Neural cell (in vitro differentiated cells): ENCODE data around the gene SCTR. TPM values are rescaled to one million over a fixed set of nuclear protein-coding genes. Genes with fewer than 3 reads are reported as not detected.

Source experiments
- H2AFZ ChIP-seq: fragments of 200-600, 300-800 bp; sonication (generic), shearing (Covaris generic); 2 replicates; pipeline ENCODE4 v1.6.0; 2014; ENCODE audit warnings: low read depth, mild to moderate bottlenecking, antibody characterized with exemption, low read length, moderate library complexity
- H3F3A ChIP-seq: fragments of 200-600 bp; shearing (Covaris generic); 2 replicates; pipeline ENCODE4 v1.6.1; 2016; ENCODE audit warnings: mild to moderate bottlenecking, moderate library complexity, mixed read lengths, antibody characterized with exemption, low read length; ENCODE audit not compliant: insufficient read depth, poor library complexity, severe bottlenecking
- H3K27ac ChIP-seq: fragments of 200-600, 300-800 bp; sonication (generic), shearing (Covaris generic); 2 replicates; pipeline ENCODE4 v1.5.1; 2014; ENCODE audit warnings: mild to moderate bottlenecking, low read length, moderate library complexity
- H3K27me3 ChIP-seq: fragments of 300-800, 200-600 bp; sonication (generic), shearing (Covaris generic); 2 replicates; pipeline ENCODE4 v1.6.0; 2014; ENCODE audit warnings: mild to moderate bottlenecking, low read depth, low read length, moderate library complexity; ENCODE audit not compliant: insufficient read depth
- H3K36me3 ChIP-seq: fragments of 300-800, 200-600 bp; sonication (generic), shearing (Covaris generic); 2 replicates; pipeline ENCODE4 v1.5.1; 2014; ENCODE audit warnings: mild to moderate bottlenecking, antibody characterized with exemption, low read length, moderate library complexity; ENCODE audit not compliant: insufficient read depth
- H3K4me2 ChIP-seq: fragments of 300-800, 200-600 bp; sonication (generic), shearing (Covaris generic); 2 replicates; pipeline ENCODE4 v1.6.0; 2014; ENCODE audit warnings: mild to moderate bottlenecking, low read length
- H3K4me3 ChIP-seq: fragments of 300-800, 200-600 bp; sonication (generic), shearing (Covaris generic); 2 replicates; pipeline ENCODE4 v1.5.1; 2014; ENCODE audit warnings: mild to moderate bottlenecking, low read length, moderate library complexity
- H3K79me2 ChIP-seq: fragments of 200-600 bp; shearing (Covaris generic); replicated peaks from 2 replicates; pipeline ENCODE4 v1.6.0; 2014; ENCODE audit warnings: mild to moderate bottlenecking, low read length, moderate library complexity; ENCODE audit not compliant: insufficient read depth
- H3K9ac ChIP-seq: fragments of 300-800, 200-600 bp; sonication (generic), shearing (Covaris generic); 2 replicates; pipeline ENCODE4 v1.6.1; 2016; ENCODE audit warnings: mild to moderate bottlenecking, low read length, mixed read lengths
- H3K9me2 ChIP-seq: fragments of 200-600 bp; shearing (Covaris generic); 2 replicates; pipeline ENCODE4 v1.6.1; 2016; ENCODE audit warnings: mild to moderate bottlenecking, low read length, mixed read lengths; ENCODE audit not compliant: insufficient read depth
- H3K9me3 ChIP-seq: fragments of 200-600, 300-800 bp; sonication (generic), shearing (Covaris generic); 2 replicates; pipeline ENCODE4 v1.6.1; 2016; ENCODE audit warnings: mild to moderate bottlenecking, mixed run types, low read length, moderate library complexity, mixed read lengths
- H4K20me1 ChIP-seq: fragments of 200-600 bp; shearing (Covaris generic); 2 replicates; pipeline ENCODE4 v1.6.1; 2016; ENCODE audit warnings: mild to moderate bottlenecking, mixed run types; ENCODE audit not compliant: insufficient read depth
- CTCF ChIP-seq: fragments of 450-650 bp; IDR thresholded peaks from 2 replicates; pipeline ENCODE4 v1.5.1; 2014; ENCODE audit warnings: antibody characterized with exemption, mild to moderate bottlenecking, moderate library complexity; ENCODE audit not compliant: poor library complexity, severe bottlenecking
- EP300 ChIP-seq: fragments of 450-650 bp; conservative IDR thresholded peaks from 2 replicates; pipeline ENCODE4 v1.6.1; 2014; ENCODE audit warnings: antibody characterized with exemption, mild to moderate bottlenecking, moderate library complexity; ENCODE audit not compliant: poor library complexity, severe bottlenecking
- EZH2 ChIP-seq: fragments of 200-600, 300-800 bp; shearing (Covaris generic), sonication (generic); IDR thresholded peaks from 2 replicates; pipeline ENCODE4 v1.6.1; 2014; ENCODE audit warnings: antibody characterized with exemption, low read length, borderline replicate concordance, mild to moderate bottlenecking; ENCODE audit not compliant: insufficient read depth, poor library complexity, severe bottlenecking
- POLR2AphosphoS5 ChIP-seq: IDR thresholded peaks from 2 replicates; pipeline ENCODE4 v1.6.1; 2012
- REST ChIP-seq: IDR thresholded peaks from 2 replicates; pipeline ENCODE4 v1.6.1; 2012; ENCODE audit warnings: borderline replicate concordance
- SMC3 ChIP-seq: fragments of 450-650 bp; conservative IDR thresholded peaks from 2 replicates; pipeline ENCODE4 v1.6.1; 2014; ENCODE audit warnings: antibody characterized with exemption, mild to moderate bottlenecking, moderate library complexity; ENCODE audit not compliant: poor library complexity
- TAF1 ChIP-seq: IDR thresholded peaks from 2 replicates; pipeline ENCODE4 v1.6.1; 2012; ENCODE audit warnings: low read depth
- polyA plus RNA-seq: library from polyadenylated mRNA; depleted of rRNA; stranded (reverse); fragments of >200 nt; gene quantifications from 2 replicates; pipeline ENCODE4 v1.2.3, GENCODE V29; 2014

SCTR gene
- polyA plus RNA-seq, 1 donor from 2014 or later, result 0.12 TPM

GRCh38 chr2:119482481-119483394 is 41.5 kb downstream of the SCTR start:
- Histone ChIP-seq H3K9me3 (no peaks in the 10 kb centered on the region), H3K4me2 (no peak overlapping the region), H3K4me3 (no peak overlapping the region), H4K20me1 (no peaks in the 10 kb centered on the region), H3K9me2 (no peaks in the 10 kb centered on the region), H3K36me3 (no peaks in the 10 kb centered on the region), H3K27ac (no peak overlapping the region), H3K9ac (no peak overlapping the region), H3K27me3 (no peaks in the 10 kb centered on the region), H3F3A (no peaks in the 10 kb centered on the region), H2AFZ (no peak overlapping the region), H3K79me2 (no peaks in the 10 kb centered on the region)
- TF ChIP-seq EP300, result no peak
- no peak for TF ChIP-seq POLR2AphosphoS5
- no peak for TF ChIP-seq REST
- no peak for TF ChIP-seq EZH2
- TF ChIP-seq TAF1, result no peak

- TF ChIP-seq CTCF, result no peak
- TF ChIP-seq SMC3, result no peak
- Histone ChIP-seq H3K9me3 (no peaks in the 10 kb centered on the region), H2AFZ (no peak overlapping the region), H3K9me2 (no peaks in the 10 kb centered on the region), H3K27me3 (no peaks in the 10 kb centered on the region), H3K4me3 (no peak overlapping the region), H4K20me1 (no peaks in the 10 kb centered on the region), H3K79me2 (no peaks in the 10 kb centered on the region), H3K9ac (no peak overlapping the region), H3K4me2 (no peak overlapping the region), H3K36me3 (no peaks in the 10 kb centered on the region), H3F3A (no peaks in the 10 kb centered on the region), H3K27ac (no peak overlapping the region)
Measured at GRCh38 chr2:119481501-119482455, 42.5 kb downstream of the SCTR start.
